Right renal cortex interstitium (tissue), 3 donors: ENCODE measurements around the gene SLC9A1. TPM values are rescaled to one million over a fixed set of nuclear protein-coding genes. Genes with fewer than 3 reads are reported as not detected.
"Not testable (repeated sequence)": the region's sequence is repeated elsewhere in the genome, so short reads cannot be mapped to it uniquely, and the experiment has no call there.

Source experiments
- DNase-seq, 3 donors: peaks; one replicate each; pipeline ENCODE4 v3.0.0-alpha.2; 2013; ENCODE audit warnings: low read depth in 3 of 3, low spot score in 2 of 3
- polyA plus RNA-seq, 3 donors: library from polyadenylated mRNA; unstranded; fragments of 120-200 nt; gene quantifications; one replicate each; pipeline ENCODE4 v1.2.1, GENCODE V29; 2013; ENCODE audit not compliant: insufficient read length in 3 of 3

Gene SLC9A1
- polyA plus RNA-seq, 3 donors, result 19.6 to 23.0 (median 20.0) TPM

DNA sequence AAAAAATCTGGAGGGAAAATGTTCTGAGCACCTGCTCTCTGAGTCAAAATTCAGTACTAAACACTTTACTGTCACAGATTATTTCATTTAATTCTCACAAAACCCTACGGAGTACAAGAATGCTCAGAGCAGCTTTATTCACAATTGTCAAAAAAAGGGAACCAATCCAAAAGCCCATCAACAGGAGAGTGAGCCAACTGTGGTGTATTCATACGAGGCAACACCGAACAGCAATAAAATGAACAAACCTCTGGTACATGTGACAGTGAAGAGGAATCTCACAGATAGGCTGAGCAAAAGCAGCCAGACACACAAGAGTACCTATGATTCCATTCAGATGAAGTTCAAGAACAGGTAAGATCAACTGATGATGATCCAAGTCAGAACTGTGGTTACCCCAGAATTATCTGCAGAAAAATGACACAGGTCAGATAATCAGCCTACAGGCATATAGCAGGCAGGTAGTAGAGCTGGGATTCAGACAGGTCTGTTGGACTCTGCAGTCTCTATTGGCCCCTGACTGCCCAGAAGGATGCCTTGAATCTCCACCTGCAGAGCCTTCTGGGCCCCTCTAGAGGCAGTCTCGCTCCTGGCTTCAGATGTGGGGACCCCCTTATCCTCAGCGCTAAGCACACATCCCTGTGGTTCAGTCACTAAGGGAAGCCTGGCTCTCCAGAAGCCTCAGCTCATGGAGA is 19.2 kb downstream of the SLC9A1 start:
- no peak for DNase-seq

DNA sequence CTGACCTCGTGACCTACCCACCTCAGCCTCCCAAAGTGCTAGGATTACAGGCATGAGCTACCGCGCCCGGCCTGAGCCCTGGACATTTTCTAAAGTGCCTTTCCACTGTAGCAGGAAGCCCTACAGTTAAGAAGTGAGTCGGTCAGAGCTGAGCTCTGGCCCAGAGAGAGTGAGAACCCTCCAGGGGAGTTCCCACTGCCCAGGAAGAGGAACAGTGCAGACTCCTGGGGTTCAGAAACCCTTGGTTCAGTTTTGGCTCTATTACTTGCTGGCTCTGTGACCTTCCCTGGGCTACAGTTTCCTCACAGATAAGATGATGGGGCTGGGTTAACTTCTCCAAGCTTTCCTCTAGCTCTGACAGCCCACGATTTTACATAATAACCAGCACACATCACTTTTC is 20.9 kb downstream of the SLC9A1 start:
- DNase-seq, result no peak

DNA sequence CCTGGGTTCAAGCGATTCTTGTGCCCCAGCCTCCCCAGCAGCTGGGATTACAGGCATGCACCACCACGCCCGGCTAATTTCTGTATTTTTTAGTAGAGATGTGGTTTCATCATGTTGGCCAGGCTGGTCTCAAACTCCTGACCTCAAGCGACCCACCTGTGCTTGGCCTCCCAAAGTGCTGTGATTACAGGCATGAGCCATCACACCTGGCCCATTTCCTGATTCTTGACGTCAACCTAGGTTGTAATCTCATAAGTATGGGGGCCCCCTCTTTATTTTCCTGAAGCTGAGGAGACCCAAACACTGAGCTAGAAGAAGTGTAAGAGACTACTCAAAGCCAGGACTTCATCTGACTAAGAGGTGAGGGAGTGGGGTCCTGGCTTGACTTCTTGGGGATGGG is 21.8 kb downstream of the SLC9A1 start:
- DNase-seq, result no peak

DNA sequence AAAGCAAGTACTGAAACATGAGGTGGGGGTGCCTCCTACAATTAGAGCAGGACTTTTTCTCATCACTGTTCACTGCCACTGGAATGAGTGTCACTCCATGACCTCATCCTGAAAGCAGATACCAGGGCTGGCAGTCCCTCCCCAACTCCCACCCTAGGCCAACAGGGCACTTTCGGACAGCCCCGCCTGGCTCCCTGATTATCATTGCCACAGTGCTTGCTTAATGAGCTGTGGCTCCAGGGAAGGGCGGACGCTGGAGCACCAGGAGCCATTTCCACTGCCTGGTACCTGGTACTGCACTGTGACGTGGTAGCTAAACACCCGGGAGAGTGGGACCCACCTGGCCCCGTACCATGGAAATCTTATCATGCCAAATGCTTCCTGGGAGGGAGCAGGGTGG is 22.3 kb downstream of the SLC9A1 start:
- DNase-seq, result no peak

DNA sequence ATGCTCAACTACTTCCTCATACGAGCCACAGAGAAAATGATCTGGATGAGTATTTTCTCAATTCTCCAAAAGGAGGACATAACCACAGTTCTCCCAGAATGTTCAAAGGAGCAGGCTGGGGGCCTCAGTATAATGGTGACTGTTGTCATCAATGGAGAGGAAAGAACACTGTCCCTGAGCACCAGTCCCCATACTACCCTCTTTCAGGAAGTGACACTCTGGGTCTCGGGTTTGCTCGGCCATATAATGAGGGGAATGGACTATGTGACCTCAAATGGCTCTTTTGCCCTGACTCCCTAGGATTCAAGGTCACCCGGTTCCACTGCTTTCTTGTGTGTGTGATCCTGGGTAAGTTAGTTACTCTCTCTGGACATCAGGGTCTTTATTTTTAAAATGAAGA is 22.8 kb downstream of the SLC9A1 start:
- DNase-seq, result no peak

DNA sequence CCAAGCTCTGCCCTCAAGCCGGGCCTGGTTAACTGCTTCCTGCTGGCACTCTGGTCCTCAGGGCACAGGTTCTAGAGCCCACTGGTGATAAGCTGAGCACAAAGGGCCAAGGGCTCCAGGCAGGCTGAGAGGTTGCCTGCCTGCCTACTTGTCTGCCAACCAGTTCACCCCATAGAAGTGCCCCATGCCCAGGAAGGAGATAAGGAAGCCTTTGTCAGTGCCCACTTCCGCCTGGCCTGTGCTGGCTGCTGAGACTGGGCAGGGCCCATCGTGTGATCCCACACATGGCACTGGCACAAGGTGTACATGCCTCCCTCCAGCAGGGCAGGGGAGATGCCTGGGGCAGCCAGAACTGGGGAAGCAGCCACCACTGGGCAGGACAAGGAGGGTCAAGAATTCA is 24.1 kb downstream of the SLC9A1 start:
- DNase-seq, result no peak

DNA sequence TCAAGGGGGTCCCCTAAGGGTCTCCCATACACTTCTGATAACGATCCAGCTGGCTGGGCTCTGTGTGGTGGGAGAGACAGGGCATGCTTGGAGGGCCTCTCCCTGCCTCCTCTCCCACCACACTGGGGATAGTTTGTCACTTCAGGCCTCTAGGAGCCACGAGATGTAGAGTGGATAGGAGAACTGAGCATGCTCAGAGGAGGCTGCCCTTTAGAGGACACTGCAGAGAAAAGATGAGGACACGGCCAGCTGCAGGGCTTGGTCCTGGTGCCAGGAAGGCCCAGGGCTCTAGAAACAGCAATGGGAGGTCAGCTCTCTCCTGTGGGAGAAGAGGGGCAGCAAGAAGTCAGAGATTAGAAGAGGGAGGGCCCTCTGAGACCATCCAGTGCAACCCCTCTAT is 25.7 kb downstream of the SLC9A1 start:
- no peak for DNase-seq

DNA sequence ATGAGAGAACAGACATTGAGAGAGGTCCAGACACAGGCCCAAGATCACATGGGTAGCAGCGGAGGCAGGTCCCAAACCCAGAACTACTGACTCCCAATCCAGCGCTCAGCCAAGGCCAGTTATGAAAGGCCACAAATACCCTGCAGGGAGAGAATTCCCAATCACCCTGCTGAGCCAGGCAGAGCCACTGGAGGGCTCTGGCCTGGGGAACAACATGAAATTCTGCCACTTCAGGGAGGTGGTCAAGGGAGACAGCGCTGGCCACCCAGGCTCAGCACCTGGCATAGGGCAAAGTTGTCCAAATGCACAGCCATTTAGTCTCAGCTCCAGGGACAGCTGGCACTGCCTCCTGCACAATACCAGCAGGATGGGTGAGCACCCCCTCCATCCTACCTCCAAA is 27.5 kb downstream of the SLC9A1 start:
- no peak for DNase-seq

DNA sequence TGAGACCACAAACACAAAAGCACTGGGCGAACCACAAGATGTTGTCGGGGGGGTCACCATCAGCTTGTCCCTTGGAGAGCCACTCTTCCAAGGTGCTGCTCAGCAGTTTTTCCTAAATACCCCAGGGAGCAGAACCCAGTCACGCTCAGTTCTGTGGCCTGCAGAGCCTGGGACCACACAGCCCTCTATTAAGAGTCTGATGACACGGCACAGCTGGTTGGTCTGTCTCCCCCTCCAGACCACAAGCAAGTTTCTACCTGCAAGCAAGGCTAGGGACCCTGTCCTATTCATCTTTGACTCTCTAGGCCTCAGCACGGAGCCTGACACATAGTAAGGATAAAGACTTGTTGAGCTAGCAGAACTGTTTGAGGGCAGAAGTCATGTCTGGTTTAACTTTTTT is 28.5 kb downstream of the SLC9A1 start:
- DNase-seq, result no peak

DNA sequence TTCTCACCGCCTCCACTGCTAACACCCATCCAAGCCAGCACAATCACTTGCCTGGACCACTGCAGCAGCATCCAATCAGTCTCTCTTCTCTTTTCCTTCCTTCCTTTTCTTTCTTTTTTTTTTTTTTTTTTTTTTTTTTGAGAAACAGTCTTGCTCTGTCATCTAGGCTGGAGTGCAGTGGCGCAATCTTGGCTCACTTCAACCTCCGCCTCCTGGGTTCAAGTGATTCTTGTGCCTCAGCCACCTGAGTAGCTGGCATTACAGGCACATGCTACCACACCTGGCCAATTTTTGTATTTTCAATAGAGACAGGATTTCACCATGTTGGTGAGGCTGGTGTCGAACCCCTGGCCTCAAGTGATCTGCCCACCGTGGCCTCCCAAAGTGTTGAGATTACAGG is 29.8 kb downstream of the SLC9A1 start:
- DNase-seq, result not testable (repeated sequence)

DNA sequence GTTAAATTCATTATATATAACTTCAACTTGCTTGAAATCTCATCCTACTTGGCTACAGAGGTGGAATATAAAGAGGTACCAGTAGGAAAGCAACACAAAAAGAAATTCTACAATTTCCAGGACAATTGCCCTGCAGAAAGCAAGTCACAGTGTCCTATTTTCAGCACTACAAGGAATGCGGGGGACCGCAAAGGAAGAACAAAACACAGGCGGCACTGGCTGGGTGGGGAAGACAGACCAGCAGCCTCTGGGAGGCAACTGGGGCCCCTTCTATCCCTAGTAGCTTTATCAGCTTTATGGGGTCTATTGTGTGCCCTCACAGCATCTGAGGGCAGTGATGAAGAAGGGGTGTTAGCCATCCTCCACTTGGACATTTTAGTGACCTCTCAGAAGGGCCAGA is 30.5 kb downstream of the SLC9A1 start:
- no peak for DNase-seq

DNA sequence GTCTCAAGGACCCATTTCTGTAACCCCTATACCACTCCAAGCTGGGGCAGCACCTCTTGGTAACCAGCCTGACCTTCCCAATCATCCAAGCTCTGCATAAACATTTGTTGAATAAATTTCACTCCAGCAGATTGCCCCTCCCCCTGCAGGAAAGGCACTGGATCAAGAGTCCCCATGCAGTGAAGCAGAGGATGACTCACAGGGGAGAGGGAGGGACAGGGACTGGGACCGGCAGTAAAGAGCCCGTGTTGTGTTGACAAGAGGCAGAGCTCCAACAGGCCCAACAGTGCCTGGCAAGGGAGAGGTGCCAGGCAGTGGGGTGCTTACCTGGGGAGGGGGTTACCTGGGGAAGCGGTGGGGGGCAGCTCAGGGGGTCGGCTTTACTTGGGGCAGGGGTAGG is 32.3 kb downstream of the SLC9A1 start:
- DNase-seq, result no peak

DNA sequence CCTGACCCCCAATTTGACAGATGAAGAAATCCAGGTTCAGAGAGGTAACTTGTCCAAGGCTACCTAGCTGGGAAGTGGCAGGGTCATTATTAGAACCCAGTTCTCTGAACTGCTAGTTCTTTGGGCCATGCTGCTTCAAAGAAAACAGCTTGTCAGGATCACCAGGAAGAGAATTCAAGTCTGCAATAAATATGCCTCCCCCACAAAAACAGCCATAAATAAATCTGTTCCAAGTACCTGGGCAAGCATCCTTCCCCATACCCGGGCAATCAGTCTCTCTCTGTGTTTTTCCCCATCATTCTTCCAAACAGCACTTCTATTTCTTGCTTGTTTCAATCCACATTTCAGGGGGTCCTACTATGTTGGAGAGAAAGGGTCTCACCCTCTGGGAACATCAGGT is 34.1 kb downstream of the SLC9A1 start:
- no peak for DNase-seq

DNA sequence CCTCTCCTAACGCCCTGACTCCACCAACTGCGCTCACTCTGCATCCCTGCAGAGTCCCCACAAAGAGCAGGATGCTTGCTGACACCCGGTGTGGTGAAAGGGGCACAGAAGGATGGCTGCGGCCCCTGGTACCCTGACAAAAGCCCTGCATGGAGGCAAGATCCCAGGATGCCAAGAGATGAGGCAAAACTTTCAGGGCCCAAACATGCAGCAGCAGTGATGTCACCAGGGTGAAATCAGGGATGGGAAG is 36.6 kb downstream of the SLC9A1 start:
- DNase-seq, result no peak

DNA sequence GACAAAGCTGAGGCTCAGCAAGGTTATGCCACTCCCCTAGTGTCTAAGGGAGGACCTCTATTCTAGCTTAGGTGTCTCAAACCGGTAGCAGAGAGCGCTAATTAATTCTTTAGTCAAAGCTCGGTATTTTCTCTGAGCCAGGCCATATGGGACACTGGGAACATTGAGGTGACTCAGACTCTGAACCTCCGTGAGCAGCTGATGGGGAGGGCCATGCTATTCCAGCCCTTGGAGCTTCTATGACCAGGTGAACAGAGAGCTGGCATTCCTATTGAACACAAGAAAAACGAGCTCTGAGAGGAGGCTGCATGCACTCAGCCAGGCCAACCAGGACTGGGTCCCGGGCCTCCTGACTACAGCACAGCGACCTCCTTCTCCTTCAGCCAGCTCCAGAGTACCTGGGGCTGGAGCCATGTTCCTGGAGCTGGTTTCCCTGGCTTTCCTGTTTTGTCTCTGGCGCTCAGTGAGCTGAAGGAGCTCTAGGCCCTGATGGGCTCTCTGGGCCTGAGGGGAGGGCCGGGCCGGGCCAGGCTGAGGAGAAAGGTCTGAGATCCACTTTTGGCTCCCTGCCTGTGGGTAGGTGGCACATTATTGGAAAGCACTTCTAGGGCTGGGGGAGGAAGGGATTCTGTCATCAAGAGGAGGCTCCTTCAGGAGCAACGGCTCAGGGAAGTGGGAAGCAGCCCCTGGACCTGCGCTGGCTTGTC is 37.0 kb downstream of the SLC9A1 start:
- DNase-seq, result no peak

DNA sequence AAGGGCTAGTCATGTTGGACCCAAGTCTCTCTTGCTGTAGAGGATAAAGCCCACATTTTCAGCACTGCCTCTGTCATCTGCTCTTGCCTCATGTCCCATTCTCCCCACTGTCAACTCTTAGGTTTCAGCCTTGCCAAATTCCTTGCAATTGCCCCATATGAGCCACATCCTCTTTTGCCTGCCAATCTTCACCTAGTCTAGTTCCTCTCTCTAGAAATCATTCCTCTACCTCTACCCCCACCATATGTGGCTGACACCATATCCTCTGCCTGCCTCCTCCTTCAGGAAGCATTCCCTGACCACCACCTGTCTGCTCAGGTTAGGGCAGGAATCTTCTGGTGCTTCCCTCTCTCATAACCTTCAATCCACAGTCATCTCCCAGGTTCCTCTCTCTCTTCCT is 38.2 kb downstream of the SLC9A1 start:
- no peak for DNase-seq

DNA sequence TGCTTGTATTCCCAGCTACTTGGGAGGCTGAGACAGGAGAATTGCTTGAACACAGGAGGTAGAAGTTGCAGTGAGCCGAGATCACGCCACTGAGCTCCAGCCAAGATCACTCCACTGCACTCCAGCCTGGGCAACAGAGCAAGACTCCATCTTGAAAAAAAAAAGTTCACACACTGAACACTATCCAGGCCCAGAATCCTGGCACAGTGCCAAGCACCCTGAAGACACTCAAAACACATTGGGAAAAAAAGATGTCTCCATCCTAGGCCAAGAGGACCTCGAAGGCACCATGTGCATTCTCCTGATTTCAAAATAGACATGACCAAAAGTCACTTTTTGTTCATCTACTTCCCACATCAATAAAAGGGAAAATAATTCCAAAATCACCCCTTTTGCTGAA is 38.7 kb downstream of the SLC9A1 start:
- no peak for DNase-seq

DNA sequence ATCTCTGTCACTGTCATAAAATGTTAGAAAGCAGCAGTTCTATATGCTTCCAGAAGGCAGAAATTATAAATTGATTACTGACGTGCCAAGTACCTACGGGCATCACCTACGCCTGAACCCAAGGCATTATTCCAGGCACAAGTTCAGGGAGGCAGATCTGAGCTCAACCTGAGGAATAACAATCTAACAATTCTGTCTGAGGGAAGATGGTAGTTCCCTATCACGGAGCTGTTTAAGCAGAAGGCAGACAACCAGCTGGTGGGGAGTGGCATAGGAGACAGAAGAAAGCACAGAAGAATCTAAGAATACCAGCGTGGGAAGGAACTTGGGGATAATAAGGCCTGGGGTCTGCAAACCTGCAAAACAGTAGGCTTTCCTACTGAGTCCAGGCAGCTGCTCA is 40.4 kb downstream of the SLC9A1 start:
- no peak for DNase-seq

DNA sequence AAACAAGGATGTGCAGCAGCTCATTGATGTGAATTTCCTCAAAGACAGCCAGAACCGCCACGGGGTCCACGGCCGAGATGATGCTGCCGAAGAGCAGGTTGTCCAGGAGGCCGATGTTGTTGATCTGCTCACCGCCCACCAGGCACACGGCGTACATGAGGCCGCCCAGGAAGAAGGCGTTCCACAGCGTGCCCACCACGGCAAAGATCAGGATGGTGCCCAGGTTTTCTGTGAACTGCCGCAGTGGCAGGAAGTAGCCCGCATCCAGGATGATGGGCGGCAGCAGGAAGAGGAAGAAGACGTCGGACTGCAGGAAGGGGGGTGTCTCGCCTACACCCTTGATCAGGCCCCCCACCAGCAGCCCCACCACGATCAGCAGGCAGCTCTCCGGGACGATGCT is 41.1 kb downstream of the SLC9A1 start:
- DNase-seq, result no peak

DNA sequence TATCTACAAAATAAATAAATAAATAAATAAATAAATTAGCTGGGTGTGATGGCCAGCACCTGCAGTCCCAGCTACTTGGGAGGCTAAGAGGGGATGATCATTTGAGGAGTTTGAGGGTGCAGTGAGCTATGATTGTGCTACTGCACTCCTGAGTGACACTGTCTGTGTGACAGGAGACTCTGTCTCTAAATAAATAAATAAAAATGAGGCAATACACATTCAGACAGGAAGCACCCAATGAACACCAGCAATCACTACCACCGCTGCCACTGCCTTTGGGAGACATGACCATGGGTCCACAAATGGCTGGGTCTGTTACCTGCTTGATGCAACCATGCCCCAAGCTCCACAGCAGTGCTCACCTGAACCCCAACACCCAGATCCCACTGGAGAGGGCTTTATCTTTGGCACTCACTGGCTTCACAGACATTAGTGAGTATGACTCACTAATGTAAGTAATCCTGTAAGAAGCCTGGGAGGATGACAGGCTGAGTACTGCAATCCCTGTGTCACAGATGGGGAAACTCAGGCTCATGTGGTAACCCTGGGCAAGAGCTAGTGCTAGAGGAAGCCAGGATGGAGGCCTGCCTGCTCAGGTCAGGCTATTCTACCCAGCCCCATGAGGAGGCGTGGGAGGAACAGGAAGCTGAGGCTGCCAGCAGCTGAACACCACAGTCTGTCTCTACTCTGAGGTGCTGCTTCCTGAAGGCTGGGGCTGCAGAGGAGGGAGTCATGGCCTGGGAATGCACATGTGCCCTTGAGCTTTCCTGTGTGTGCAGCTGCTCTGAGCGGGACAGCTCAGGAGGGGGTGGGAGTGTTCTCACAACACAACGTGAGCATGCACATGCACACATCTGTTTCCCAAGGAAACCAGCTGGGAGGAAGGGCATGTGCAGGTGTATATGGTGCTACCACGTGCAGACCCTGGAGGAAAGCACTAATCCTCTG is 43.0 kb downstream of the SLC9A1 start:
- DNase-seq, result peak in 1 of 3 donors; percentile 55

DNA sequence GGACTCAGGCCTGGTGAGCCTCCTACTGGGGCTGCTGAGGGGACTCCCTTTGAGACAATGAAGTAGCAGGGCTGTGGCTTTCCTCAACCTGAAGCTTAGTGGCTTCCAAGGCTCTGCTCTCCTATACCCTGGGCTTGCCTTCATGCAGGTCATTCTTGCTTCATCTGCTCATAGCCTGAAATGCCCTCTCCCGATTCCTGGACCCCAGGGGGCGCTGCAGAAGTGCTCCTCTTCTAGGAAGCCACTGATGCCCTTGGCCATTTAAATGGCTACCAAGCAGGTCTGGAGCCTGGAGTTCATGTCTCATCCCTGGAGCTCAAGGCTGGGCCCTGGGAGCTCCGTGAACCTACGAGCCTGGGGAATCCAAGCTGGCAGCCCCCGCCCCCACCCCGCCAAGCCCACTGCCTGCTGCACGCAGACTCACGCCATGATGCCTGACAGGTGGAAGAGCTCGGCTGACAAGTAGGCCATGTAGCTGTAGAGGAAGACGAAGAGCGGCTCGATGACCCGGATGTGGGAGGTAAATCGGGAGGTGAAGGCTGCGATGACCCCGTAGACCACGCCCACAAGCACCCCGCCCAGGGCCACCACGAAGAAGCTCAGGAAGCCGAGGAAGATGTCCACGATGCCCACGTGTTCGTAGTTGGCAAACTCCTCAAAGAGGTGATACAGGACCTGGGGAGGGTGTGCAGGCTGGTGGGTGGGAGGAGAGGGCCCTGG is 45.7 kb downstream of the SLC9A1 start:
- no peak for DNase-seq
